GM23248 (cell line): Measurements from ENCODE around the gene RPL31. TPM values are rescaled to one million over a fixed set of nuclear protein-coding genes. Genes with fewer than 3 reads are reported as not detected.

ENCODE experiments used
- DNase-seq: peaks from one replicate; pipeline ENCODE4 v3.0.0-alpha.2; 2015
- H2AFZ ChIP-seq: fragments of 200-600 bp; sonication (generic); 2 replicates; pipeline ENCODE4 v1.6.1; 2016; ENCODE audit warnings: antibody characterized with exemption
- H3F3A ChIP-seq: fragments of 200-600 bp; sonication (generic); 2 replicates; pipeline ENCODE4 v1.6.1; 2016; ENCODE audit warnings: mild to moderate bottlenecking, antibody characterized with exemption, mixed run types; ENCODE audit not compliant: insufficient read depth
- H3K27ac ChIP-seq: fragments of 200-600 bp; sonication (generic); 2 replicates; pipeline ENCODE4 v1.5.1; 2016; ENCODE audit warnings: mild to moderate bottlenecking
- H3K27me3 ChIP-seq: fragments of 200-600 bp; sonication (generic); replicated peaks from 2 replicates; pipeline ENCODE4 v1.6.1; 2016; ENCODE audit warnings: mild to moderate bottlenecking; ENCODE audit not compliant: insufficient read depth
- H3K36me3 ChIP-seq: fragments of 200-600 bp; sonication (generic); 2 replicates; pipeline ENCODE4 v1.6.1; 2016; ENCODE audit warnings: low read depth, mild to moderate bottlenecking
- H3K4me1 ChIP-seq: fragments of 200-600 bp; sonication (generic); 2 replicates; pipeline ENCODE4 v1.6.1; 2016; ENCODE audit warnings: mild to moderate bottlenecking; ENCODE audit not compliant: insufficient read depth
- H3K4me2 ChIP-seq: fragments of 200-600 bp; sonication (generic); one replicate; pipeline ENCODE4 v1.6.1; 2016; ENCODE audit warnings: mild to moderate bottlenecking; ENCODE audit not compliant: unreplicated experiment
- H3K4me3 ChIP-seq: fragments of 200-600 bp; sonication (generic); 2 replicates; pipeline ENCODE4 v1.5.1; 2016; ENCODE audit warnings: mild to moderate bottlenecking
- H3K79me2 ChIP-seq: fragments of 200-600 bp; sonication (generic); 2 replicates; pipeline ENCODE4 v1.6.1; 2016; ENCODE audit warnings: mild to moderate bottlenecking; ENCODE audit not compliant: insufficient read depth
- H3K9ac ChIP-seq: fragments of 200-600 bp; sonication (generic); 2 replicates; pipeline ENCODE4 v1.6.1; 2016; ENCODE audit warnings: mild to moderate bottlenecking
- H3K9me2 ChIP-seq: fragments of 200-600 bp; sonication (generic); 2 replicates; pipeline ENCODE4 v1.6.1; 2016; ENCODE audit warnings: mixed run types, mild to moderate bottlenecking, moderate library complexity; ENCODE audit not compliant: insufficient read depth
- H3K9me3 ChIP-seq: fragments of 200-600 bp; sonication (generic); one replicate; pipeline ENCODE4 v1.6.1; 2017; ENCODE audit warnings: low read depth
- H4K20me1 ChIP-seq: fragments of 200-600 bp; sonication (generic); 2 replicates; pipeline ENCODE4 v1.6.0; 2016; ENCODE audit not compliant: insufficient read depth
- EZH2 ChIP-seq: fragments of 200-600 bp; sonication (generic); IDR thresholded peaks from 2 replicates; pipeline ENCODE4 v1.6.1; 2018; ENCODE audit warnings: antibody characterized with exemption, mild to moderate bottlenecking; ENCODE audit not compliant: insufficient read depth, poor library complexity, severe bottlenecking
- EZH2phosphoT487 ChIP-seq: fragments of 200-600 bp; sonication (generic); IDR thresholded peaks from 2 replicates; pipeline ENCODE4 v1.6.1; 2018; ENCODE audit warnings: antibody characterized with exemption, moderate library complexity, mild to moderate bottlenecking, low read depth; ENCODE audit not compliant: insufficient read depth
- WGBS, 2 experiments: methylation state at CpG; one replicate each; pipeline ENCODE4 v1.1.6; 2015 to 2017; ENCODE audit warnings: low lambda C conversion rate in 2 of 2, low coverage in 1 of 2; ENCODE audit errors: missing lambda C conversion rate in 2 of 2; 5-methylcytosine and 5-hydroxymethylcytosine counted together
- in situ Hi-C: fragments of 300-500 bp; cut with MboI; formaldehyde crosslinking; loops from 2 replicates; pipeline ENCODE4 v1.15.0; 2020
- polyA plus RNA-seq: library from polyadenylated mRNA; unstranded; fragments of >200 nt; fragmentation: Nextera tagmentation; extraction: Ambion mirVana; gene quantifications from 2 replicates; pipeline ENCODE4 v1.2.1, GENCODE V29; 2016
- total RNA-seq: library from RNA; depleted of rRNA; stranded (reverse); fragments of >200 nt; shearing (Covaris generic); gene quantifications from 2 replicates; pipeline ENCODE4 v1.2.3, GENCODE V29; 2014

RPL31 gene
- total and polyA plus RNA-seq, 2 experiments from 2014 or later: 659 to 1,157 TPM

GRCh38 chr2:100969998-100970397 lies 32.1 kb upstream of the RPL31 start:
- Histone ChIP-seq H3K9me2 (no peaks in the 10 kb centered on the region), H3F3A (no peaks in the 10 kb centered on the region), H3K27me3 (no peaks in the 10 kb centered on the region), H3K9ac (no peak overlapping the region), H3K79me2 (no peaks in the 10 kb centered on the region), H4K20me1 (no peaks in the 10 kb centered on the region), H3K27ac (no peak overlapping the region), H2AFZ (no peak overlapping the region), H3K4me1 (peaks cover 6% of the 10 kb centered on the region), H3K4me3 (no peak overlapping the region), H3K4me2 (no peak overlapping the region), H3K9me3 (no peaks in the 10 kb centered on the region), H3K36me3 (no peaks in the 10 kb centered on the region)
- DNase-seq: no peak
- WGBS, 2 experiments: 97% methylated on average over 7 of the region's 7 CpGs
- TF ChIP-seq EZH2phosphoT487 (no peak), EZH2 (no peak)
- in situ Hi-C loops: no loop called here

GRCh38 chr2:100971221-100971620 lies 30.9 kb upstream of the RPL31 start:
- no peak overlapping the region for H3K4me3 ChIP-seq
- H3K9ac ChIP-seq: no peak overlapping the region
- H3K27ac ChIP-seq: no peak overlapping the region
- WGBS, 2 experiments: 95 to 99% methylated on average over 9 of the region's 9 CpGs
- in situ Hi-C loops: no loop called here
- H3K27me3 ChIP-seq: no peaks in the 10 kb centered on the region
- no peak for DNase-seq
- no peaks in the 10 kb centered on the region for H3K79me2 ChIP-seq
- no peaks in the 10 kb centered on the region for H3K9me2 ChIP-seq
- TF ChIP-seq EZH2: no peak
- no peaks in the 10 kb centered on the region for H3F3A ChIP-seq
- no peaks in the 10 kb centered on the region for H3K9me3 ChIP-seq
- H3K36me3 ChIP-seq: no peaks in the 10 kb centered on the region
- no peaks in the 10 kb centered on the region for H3K4me1 ChIP-seq
- H2AFZ ChIP-seq: no peak overlapping the region
- no peaks in the 10 kb centered on the region for H4K20me1 ChIP-seq
- H3K4me2 ChIP-seq: no peak overlapping the region

DNA sequence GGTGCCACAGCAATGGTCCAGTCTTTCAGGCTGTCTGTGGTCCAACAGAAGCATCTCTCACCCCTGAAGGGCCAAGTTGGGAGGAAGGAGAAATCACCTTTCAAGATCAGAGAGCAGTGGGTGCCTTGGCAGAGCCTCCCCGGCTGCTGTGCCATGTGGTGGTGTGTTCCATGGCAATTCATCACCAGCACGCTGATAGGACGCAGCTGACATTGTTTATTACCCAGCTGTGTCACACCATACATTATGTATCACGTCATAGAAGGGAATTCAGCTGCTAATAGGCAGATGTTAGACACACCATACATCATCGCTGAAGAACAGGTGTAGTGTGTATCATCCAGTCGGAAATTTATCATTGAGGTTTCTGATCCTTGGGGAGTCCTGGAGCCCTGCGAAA lies 29.6 kb upstream of the RPL31 start:
- Histone ChIP-seq H3K4me3 (no peak overlapping the region), H3K27ac (no peak overlapping the region), H3K36me3 (no peaks in the 10 kb centered on the region), H3K4me2 (no peak overlapping the region), H3F3A (no peaks in the 10 kb centered on the region), H3K9ac (no peak overlapping the region), H3K4me1 (no peaks in the 10 kb centered on the region), H3K79me2 (no peaks in the 10 kb centered on the region), H3K9me2 (no peaks in the 10 kb centered on the region), H3K27me3 (no peaks in the 10 kb centered on the region), H2AFZ (no peak overlapping the region), H4K20me1 (no peaks in the 10 kb centered on the region), H3K9me3 (no peaks in the 10 kb centered on the region)
- TF ChIP-seq EZH2: no peak
- no peak for DNase-seq
- in situ Hi-C loops: no loop called here
- WGBS, 2 experiments: 96 to 97% methylated on average over 7 of the region's 7 CpGs

DNA sequence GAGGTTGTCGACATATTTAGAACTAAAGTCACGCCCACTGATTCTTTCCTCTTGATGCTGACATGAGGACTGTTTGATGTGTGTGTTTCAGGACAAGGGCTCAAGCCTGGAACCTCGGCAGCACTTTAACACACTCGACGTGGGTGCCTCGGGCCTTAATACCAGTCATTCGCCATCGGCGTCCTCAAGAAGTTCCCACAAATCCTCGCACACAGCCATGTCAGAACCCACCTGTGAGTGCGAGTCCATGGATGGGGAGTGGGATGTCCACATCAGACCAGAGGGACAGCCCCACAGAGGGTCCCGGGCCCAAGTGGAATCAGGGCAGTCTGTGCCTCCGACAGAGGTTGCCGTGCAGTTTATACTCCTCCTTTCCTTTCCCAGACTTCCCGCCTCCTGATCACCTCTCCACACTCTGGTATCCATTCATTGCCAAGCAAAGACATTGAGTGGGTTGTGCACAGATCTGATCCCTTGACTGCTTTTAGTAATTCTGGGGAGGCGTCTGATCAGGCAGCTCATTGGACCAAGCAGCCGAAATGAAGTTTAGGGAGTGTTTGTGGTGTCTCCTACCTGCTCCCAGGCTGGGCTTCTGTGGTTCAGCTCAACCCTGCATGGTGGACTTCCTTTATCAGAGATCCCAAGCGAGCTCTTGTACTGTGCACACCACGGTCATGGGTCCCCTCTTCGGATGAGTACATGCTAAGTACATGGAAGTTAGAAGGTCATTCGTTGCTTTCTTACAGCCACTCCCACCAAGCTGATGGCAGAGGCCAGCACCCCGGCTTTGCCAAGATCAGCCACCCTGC lies 27.2 kb upstream of the RPL31 start:
- no peaks in the 10 kb centered on the region for H3K9me3 ChIP-seq
- no peaks in the 10 kb centered on the region for H3F3A ChIP-seq
- H3K4me2 ChIP-seq: no peak overlapping the region
- H3K9ac ChIP-seq: no peak overlapping the region
- H3K27me3 ChIP-seq: no peaks in the 10 kb centered on the region
- in situ Hi-C loops: no loop called here
- no peaks in the 10 kb centered on the region for H3K36me3 ChIP-seq
- no peak for DNase-seq
- H3K4me3 ChIP-seq: no peak overlapping the region
- WGBS, 2 experiments: 88 to 95% methylated on average over 22 of the region's 22 CpGs
- no peak overlapping the region for H3K27ac ChIP-seq
- no peaks in the 10 kb centered on the region for H3K9me2 ChIP-seq
- TF ChIP-seq EZH2phosphoT487 (no peak), EZH2 (no peak)
- no peaks in the 10 kb centered on the region for H3K4me1 ChIP-seq
- H2AFZ ChIP-seq: no peak overlapping the region
- no peaks in the 10 kb centered on the region for H3K79me2 ChIP-seq
- no peaks in the 10 kb centered on the region for H4K20me1 ChIP-seq

GRCh38 chr2:100975521-100975785 lies 26.6 kb upstream of the RPL31 start:
- Histone ChIP-seq H3K9me2 (no peaks in the 10 kb centered on the region), H3F3A (no peaks in the 10 kb centered on the region), H3K36me3 (no peaks in the 10 kb centered on the region), H3K9ac (no peak overlapping the region), H3K79me2 (no peaks in the 10 kb centered on the region), H2AFZ (no peak overlapping the region), H4K20me1 (no peaks in the 10 kb centered on the region), H3K27me3 (no peaks in the 10 kb centered on the region), H3K27ac (no peak overlapping the region), H3K4me3 (no peak overlapping the region), H3K4me1 (no peaks in the 10 kb centered on the region), H3K4me2 (no peak overlapping the region), H3K9me3 (no peaks in the 10 kb centered on the region)
- in situ Hi-C loops: no loop called here
- 90 to 95% methylated on average over 7 of the region's 7 CpGs for WGBS, 2 experiments
- no peak for DNase-seq
- TF ChIP-seq EZH2phosphoT487 (no peak), EZH2 (no peak)
